ENCODE results near the gene GFOD2.
"Not testable (repeated sequence)": the region's sequence is repeated elsewhere in the genome, so short reads cannot be mapped to it uniquely, and the experiment has no call there.

Gene GFOD2, protein sequence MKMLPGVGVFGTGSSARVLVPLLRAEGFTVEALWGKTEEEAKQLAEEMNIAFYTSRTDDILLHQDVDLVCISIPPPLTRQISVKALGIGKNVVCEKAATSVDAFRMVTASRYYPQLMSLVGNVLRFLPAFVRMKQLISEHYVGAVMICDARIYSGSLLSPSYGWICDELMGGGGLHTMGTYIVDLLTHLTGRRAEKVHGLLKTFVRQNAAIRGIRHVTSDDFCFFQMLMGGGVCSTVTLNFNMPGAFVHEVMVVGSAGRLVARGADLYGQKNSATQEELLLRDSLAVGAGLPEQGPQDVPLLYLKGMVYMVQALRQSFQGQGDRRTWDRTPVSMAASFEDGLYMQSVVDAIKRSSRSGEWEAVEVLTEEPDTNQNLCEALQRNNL

DNA sequence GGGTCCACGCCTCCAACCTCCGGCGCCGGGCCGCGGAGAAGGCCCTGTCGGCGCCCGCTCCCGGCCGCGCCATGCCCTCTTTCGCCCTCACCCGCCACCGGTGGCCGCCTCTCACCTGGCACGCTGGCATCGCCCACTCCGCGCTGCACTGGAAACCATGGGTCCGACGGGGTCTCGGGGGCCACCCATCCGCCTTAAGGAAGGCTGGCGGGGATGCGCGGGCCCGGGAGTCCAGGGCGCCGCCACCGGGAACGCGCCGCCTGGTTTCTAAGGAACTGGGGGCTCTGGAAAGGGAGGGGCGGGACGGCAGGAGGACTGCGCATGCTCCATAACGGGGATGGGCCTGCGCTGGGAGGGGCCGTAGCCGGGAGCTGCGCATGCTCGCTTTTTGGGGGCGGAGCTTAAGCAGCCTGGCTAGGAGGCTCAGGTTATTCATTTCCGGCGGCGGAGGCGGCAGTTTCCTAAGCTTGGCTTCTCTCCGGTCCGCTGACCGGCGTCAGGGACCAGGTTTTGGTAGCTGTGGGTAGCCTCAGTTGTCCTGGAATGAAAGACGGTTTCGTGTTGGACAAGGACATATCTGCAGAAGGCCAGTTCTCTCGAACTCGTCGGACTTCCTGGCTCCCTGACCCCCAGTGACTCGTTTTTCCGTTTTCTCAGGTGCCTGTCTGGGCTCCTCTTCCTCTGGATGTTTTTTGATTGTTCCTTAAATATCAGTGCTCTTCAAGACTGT lies at the start of gene GFOD2:
TSS of gene GFOD2 (minus strand) at position 269 of the 730 bp plus-strand sequence. CDS start 33,601 bp downstream, outside the sequence.
- DNase-seq, result peak; percentile 97

DNA sequence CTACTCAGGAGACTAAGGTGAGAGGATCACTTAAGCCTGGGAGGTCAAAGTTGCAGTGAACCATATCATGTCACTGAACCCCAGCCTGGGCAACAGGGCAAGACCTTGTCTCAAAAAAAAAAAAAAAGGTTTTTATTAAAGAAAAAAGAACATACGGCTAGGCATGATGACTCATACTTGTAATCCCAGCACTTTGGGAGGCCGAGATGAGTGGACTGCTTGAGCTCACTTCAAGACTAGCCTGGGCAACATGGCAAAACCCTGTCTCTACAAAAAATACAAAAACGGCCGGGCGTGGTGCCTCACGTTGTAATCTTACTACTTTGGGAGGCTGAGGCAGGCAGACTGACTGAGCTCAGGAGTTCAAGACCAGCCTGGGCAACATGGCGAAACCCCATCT lies 48.8 kb upstream of the GFOD2 start:
- no peak for DNase-seq

DNA sequence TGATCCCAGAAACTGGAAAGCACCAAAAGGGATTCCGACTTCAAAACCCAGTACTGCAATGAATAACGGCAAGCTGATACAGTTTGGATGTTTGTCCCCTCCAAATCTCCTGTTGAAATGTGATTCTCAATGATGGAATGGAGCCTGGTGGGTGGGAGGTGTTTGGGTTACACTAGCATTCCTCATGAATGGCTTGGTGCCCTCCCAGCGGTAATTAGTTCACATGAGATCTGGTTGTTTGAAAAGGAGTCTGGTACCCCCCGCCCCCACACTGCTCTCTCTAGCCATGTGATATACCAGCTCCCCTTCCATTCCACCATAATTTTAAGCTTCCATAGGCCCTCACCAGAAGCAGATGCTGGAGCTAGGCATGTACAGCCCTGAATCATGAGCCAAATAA lies 47.2 kb upstream of the GFOD2 start:
- DNase-seq, result no peak

DNA sequence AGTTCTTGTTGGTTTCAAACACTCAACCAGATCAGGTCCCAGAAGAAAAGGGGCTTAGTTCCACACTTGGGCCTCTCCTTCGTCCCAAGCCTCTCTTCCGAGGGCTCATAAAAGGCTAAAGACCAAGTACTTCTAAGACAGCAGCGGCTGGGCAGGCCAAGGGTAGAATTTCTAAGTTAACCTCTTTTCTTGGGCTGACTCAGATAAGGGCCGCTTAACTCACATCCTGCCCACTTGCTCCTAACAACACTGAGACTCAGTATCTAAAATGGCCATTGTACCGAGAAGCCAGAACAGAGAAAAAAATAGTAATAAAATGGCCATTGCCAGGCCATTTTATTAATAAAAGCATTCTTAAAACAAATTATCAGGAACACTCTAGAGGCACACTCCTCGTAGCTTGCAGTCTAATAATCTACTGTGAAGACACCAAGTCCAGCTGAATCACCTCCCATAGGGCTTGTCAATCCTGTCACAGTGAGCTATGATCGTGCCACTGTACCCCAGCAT lies 45.1 kb upstream of the GFOD2 start:
- no peak for DNase-seq

DNA sequence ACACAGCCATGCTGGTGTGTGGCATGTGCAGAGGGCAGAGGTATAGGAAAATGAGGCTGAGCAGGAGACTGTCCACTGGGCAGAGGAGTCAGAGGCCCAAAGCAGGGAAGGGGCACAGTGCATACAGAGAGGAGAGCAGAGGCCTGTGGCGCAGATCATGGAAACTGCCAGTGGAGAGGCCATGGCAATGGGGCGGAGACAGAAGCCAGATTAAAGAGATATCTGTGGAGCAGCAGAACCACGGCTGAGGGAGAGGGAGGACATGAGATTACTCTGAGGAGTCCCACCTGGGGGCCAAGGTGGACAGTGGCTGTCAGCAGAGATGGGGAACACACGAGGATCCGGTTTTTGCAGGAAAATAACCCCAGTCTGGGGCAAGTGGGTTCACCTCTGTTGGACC lies 44.0 kb upstream of the GFOD2 start:
- no peak for DNase-seq

DNA sequence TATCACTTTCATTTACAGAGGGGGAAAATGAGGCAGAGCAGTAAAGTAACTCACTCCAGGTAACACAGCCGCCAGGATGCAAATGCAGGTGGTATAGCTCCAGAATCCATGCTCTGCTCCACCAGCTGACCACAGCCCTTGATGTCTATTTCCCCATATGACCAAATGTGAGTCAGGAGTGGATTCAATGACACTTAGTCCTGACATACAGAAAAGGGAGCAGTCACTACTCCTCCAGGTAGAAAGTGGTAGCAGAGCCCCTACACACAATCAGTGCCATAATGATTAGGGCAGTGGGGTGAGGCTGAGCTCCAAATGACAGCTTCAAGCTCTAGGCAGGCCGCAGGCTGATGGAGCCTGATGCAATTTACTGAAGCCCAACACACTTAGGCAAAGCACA lies 43.3 kb upstream of the GFOD2 start:
- no peak for DNase-seq

DNA sequence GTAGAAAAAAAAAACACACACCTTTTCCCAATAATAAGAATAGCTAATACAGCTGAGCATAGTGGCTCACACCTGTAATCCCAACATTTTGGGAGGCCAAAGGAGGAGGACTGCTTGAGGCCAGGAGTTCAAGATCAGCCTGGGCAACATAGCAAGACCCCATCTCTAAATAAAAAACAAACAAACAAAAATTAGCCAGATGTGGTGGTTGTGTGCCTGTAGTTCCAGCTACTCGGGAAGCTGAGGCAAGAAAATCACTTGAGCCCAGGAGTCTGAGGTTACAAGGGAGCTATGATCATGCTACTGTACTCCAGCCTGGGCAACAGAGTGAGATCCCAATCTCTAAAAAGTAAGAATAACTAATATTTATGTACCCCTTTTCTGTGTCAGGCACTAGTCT lies 42.8 kb upstream of the GFOD2 start:
- no peak for DNase-seq

DNA sequence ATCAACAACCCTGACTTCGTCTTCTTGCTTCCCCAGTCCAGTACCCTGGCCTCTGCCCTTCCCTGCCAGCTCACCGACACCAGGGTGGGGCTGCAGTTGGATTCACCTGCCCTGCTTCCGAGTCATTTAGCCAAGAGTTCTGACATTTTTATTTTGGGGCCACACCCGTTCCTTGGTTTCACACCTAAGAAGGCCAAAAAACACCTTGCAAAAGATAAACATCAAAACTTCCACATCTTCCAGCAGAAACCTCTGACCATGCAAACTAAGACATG lies 41.8 kb upstream of the GFOD2 start:
- no peak for DNase-seq

DNA sequence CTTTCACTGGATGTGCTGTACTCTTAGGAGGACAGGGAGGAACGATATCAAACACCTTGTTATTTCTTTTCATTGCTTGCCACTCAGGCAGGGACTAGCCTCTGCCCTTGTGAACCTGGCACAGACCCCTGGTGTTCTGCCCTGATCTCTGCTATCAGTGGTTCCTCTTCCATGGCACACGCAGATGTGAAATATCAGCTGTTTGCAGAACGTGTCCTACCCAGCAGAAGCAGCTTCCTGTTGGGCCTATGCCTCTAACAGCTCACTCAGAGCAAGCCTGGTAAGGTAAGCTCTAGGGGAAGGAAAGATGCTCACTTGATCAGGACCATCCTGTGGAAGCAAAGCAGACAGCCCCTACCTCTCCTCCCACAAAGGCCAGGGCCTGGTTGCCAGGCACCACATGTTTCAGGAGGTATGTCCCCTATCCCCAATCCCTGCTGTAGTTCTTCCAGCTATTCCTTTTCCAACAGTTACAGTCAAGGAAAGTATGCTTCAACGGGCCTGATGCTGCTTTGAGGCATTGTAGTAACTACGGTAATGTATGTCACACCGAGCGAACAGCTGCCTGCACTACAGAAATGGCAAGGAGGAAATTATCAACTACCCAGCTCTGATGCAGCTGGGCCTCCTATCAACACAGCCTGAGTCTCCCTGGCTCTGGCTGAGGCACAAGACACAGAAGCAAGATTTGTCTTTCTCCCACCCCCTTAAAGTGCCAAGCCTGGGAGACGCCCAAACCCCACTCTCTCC lies 41.3 kb upstream of the GFOD2 start:
- DNase-seq, result no peak

DNA sequence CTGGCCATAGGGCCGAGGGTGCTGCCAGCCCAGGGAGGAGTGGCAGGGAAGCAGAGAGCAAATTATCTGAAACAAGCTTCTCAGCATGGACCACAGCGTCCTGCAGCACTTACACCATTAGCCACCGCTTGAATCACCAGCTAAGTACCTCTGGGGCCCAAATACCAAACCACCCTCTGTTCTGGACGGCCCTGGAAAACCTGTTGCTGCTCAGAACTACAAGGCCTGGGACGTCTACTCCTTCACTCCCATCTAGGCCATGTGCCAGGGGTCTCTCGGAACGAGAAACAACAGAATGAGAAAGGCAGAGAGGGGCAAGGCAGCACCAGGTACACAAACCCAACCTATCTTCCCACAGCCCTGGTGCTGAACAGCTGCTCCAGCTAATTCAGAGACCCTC lies 39.9 kb upstream of the GFOD2 start:
- DNase-seq, result no peak

DNA sequence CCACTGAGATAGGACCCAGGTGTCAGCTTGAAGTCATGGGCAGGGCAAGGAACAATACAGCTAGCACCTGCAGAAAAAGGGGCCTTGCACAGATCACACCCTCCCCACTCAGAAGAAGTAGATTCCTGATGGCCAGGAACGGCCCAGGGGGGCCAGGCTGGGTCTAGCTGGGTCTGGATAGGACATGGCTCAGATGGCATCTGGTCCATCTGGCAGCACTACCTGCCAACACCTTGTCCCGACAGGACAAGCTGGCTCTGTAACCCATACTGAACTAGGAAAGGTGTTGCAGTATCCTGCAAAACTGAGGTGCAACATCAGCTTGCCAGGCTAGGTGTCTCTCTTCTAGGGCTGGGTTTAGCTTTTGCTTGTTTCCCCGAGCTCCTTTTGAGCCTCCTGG lies 38.9 kb upstream of the GFOD2 start:
- DNase-seq, result no peak

DNA sequence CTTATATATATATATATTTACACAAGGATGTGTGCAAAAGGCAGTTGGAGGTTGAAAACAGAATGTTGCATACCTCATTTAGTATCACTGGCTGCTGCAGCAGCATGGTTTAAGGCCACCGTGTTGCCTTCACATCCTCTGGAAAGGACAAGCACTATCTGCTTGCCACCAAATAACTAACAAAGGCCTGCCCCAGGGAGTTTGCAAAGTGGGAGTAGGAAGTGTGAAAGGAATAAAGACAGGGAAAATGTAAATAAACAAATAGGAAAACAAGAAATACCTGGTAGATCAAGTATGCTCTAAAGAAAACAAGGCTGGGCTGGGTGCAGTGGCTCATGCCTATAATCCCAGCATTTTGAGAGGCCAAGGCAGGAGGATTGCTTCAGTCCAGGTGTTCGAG lies 33.5 kb upstream of the GFOD2 start:
- no peak for DNase-seq

DNA sequence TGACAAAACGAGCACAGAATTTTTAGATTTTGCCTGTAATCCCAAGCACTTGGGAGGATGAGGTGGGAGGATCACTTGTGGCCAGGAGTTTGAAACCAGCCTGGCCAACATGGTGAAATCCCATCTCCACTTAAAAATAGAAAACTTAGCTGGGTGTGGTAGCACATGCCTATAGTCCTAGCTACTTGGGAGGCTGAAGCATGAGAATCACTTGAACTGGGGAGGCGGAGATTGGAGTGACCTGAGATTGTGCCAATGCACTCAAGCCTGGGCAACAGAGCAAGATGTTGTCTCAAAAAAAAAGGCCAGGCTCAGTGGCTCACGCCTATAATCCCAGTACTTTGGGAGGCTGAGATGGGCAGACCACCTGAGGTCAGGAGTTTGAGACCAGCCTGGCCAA lies 32.2 kb upstream of the GFOD2 start:
- not testable (repeated sequence) for DNase-seq

DNA sequence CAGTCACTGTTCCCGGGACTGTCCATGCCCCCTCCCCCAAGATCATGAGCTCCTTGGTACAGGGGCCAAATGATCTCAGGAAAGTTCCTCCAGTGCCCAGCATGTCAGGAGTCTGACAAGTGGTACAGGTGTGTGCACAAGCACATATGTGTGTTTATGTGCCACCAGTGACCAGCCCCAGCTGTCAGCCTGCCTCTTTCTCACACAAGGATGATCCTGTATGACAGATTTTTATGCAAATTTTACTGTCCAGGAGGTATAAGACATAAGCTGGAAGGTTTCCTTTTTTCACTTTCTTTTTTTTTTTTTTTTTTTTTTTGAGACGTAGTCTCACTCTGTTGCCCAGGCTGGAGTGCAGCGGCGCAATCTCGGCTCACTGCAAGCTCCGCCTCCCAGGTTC lies 31.4 kb upstream of the GFOD2 start:
- no peak for DNase-seq

DNA sequence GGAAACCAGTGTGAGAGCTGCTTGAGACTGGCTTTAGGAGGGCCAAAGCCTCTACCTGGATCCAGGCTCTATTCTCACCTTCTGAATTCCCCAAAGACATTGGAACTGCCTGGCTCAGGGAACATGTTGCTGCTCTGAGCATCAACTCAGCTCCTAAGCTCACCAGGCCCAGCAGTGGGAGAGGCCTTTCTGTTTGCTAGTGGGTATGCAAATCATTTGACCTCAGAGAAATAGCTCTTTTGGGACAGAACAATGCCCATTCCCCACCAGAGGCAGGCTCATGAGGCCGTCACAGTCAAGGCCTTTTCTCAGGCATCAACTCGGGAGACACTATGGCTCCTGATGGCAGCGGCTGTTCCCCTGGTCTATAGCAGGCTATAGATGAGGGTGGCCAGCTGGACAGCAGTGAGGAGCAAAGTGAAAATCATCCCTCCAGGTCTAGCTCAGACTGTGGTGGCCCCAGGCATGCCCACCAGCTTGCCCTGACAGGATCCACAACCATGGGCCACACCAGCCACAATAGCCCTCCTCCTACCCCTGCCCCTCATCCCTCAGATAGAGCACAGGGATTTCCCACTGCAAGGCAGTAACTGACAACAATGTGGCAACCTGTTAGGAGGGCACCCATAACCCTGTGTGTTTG lies 30.4 kb upstream of the GFOD2 start:
- DNase-seq, result no peak

DNA sequence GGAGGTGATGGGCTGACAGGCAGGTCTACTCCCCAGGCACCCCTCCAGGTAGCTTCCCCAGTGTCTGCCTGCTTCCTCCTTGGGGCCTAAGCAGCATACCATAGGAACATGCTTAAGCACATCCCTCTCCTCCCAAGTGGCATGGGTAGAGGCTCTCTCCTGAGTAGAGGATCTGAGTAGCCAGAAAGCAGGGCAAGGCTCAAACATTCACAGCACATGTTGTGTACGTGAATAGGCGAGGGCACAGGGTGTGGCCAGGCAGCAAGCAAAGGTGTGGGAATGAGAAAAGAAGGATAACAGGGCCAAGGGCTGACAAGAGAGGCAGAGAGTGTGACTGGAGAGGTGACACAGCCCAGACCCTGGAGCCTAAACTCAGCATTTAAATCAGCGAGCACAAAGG lies 29.7 kb upstream of the GFOD2 start:
- no peak for DNase-seq

DNA sequence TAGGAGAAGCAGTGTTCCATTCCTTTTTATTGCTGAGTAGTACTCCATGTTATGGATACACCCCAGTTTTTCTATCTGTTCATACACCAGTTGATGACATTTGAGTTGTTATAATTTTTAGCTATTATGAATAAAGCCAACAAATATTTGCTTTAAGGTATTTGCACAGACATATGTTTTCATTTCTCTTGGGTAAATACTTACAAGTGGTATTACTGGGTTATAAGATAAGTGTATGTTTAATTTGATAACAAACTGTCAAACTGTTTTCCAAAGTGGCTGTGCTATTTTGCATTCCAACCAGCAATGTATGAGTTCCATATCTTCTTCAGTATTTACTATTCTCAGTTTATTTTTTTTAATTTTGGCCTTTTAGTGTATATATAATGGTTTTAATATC lies 27.7 kb upstream of the GFOD2 start:
- no peak for DNase-seq

DNA sequence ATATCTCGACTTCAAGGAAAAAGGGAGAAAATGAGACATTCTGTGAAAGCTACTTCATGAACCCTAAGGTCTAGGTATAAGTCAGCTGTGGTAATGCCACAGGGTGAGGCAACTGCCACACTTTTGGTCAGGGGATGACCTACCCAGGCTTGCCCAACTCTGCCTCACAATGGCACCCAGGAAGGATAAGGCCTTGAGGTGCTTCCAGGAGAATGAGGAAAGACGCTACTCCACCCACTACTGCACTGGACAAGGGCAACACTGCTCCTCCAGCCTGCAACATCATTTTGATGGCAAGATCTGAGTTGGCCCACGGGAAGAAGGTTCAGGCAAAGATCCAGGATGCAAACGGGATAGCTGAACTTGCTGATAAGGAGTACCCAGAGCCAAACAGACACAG lies 22.0 kb upstream of the GFOD2 start:
- no peak for DNase-seq

DNA sequence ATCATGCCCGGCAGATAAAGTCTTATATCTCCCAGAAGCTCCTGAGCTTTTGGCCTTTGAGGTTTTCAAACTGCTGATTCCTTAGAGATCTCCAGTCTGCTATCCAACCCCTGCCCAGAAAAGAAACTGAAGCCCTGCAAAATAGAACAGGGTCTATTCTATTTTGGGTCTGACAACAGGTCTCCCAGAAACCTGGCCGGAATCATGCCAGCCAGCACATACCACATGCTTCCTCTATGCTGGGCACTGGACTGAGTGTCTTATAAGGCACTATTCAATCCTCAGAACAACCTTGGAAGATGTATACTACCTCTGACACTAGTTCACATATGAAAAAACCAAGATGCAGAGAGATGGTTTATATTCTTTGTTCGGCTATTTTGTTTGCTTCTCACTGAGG lies 21.3 kb upstream of the GFOD2 start:
- no peak for DNase-seq

DNA sequence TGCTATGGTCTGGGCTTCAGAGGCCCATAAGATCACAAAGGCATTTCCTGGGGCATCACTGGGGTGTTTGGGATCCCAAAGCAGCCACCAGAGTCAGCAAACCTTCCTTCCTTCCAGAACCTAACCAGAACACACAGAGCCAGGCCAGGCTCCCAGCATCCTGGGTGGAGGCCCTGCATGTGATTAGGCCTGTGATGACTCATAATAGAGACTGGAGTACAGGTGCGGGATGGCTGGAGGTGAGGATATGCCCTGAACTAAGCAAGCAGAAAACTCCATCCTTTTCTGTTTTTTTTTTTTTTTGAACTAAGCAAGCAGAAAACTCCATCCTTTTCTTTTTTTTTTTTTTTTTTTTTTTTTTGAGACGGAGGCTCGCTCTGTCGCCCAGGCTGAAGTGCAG lies 17.7 kb upstream of the GFOD2 start:
- no peak for DNase-seq

DNA sequence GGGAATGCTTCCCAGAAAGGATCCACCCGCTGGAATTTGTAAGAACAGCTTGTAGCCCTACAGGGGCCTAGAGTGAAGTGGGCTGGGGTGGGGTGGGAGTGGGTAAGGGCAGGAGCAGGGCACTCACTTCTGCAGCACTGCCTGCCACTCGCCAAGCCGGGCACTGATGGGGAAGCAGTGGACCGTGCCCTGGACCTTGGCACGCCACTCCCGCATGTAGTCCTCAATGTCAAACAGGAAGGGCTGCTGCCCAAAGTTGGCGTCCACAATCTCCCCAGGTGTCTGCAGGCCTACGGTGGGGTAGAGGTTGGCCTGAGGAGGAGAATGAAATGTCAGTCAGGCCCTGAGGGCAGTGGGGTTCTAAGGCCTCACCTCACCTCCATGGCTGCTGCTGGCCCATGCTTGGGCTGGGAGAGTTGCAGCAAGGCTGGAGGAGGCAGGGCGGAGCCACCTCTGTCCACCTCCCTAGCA lies 15.7 kb upstream of the GFOD2 start:
- no peak for DNase-seq

DNA sequence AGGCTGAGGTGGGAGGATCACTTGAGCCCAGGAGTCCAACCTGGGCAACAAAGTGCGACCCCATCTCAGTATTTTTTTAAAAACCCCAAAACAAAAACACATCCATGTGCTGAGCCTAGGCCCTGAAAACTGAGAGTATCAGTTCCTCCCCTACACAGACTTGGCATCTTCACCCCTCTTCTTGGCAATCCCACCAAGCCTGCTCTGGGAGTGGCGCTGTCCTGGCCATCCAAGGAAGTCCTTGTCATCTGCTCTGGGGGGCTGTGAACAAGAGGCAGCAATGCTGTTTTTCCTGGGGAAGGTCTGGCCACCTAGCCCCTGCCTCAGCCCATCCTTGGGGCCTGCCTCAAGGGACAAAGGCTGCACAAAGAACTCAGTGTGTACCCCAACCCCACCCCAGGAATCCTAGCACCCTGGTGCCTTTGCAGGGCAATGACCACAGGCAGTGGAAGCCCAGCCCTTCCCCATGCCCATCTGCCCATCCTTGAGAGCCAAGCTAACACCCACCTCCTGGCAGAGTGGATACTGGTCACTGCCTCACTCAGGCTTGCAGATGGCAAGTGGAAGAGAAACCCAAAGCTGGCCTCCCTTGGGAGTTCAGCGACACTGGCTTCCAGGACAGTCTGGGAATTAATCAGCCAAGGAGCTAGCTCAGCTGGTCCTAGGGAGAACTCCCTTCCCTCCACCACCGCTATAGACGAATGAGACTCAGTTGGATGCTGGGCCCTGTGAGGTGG lies 14.8 kb upstream of the GFOD2 start:
- DNase-seq, result no peak

DNA sequence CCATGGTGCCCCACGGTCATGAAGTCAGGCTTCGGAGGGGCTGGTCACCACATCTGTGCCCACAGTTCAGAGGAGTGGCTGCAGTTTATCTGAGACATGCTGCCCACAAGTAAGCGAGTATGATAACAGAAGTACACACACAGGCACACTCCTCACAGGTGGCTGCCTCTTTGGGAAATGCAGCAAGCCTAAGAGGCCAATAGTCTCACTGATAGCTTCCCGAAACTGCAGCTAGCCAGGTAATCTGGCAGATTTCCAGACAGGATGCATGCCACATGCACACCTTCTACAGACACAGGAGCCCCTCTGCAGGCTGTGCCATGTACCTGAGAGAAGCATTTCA lies 12.6 kb upstream of the GFOD2 start:
- DNase-seq, result no peak
